H7 (cell line): Measurements from ENCODE around the gene SLC22A5. TPM values are rescaled to one million over a fixed set of nuclear protein-coding genes. Genes with fewer than 3 reads are reported as not detected.

ENCODE experiments used
- DNase-seq: peaks from one replicate; pipeline ENCODE4 v3.0.0; 2012
- H3K27me3 ChIP-seq: 2 replicates; pipeline ENCODE4 v1.6.0; 2011; ENCODE audit warnings: mild to moderate bottlenecking, low read length; ENCODE audit not compliant: control insufficient read depth, insufficient read depth
- H3K36me3 ChIP-seq: replicated peaks from 2 replicates; pipeline ENCODE4 v1.5.1; 2011; ENCODE audit warnings: low read length; ENCODE audit not compliant: control insufficient read depth, insufficient read depth
- H3K4me3 ChIP-seq: 2 replicates; pipeline ENCODE4 v1.5.1; 2011; ENCODE audit warnings: low read depth, mild to moderate bottlenecking, control low read depth, low read length, moderate library complexity; ENCODE audit not compliant: insufficient read depth
- total RNA-seq: library from RNA; depleted of rRNA; stranded (reverse); fragments of >200 nt; shearing (Covaris generic); gene quantifications from 2 replicates; pipeline ENCODE4 v1.2.3, GENCODE V29; 2014

SLC22A5 gene
- total RNA-seq, 1 experiment from 2014 or later = 0.76 TPM

- no peaks in the 10 kb centered on the region for H3K36me3 ChIP-seq
- no peaks in the 10 kb centered on the region for H3K27me3 ChIP-seq
- H3K4me3 ChIP-seq = no peak overlapping the region
- DNase-seq = no peak
Measured at GRCh38 chr5:132418881-132419280, 49.4 kb downstream of the SLC22A5 start.

GRCh38 chr5:132419502-132420468 is 50.3 kb downstream of the SLC22A5 start:
- no peaks in the 10 kb centered on the region for H3K36me3 ChIP-seq
- no peaks in the 10 kb centered on the region for H3K27me3 ChIP-seq
- peak; percentile 90 for DNase-seq
- no peak overlapping the region for H3K4me3 ChIP-seq

- DNase-seq = no peak
- H3K36me3 ChIP-seq = no peaks in the 10 kb centered on the region
- no peaks in the 10 kb centered on the region for H3K27me3 ChIP-seq
- no peak overlapping the region for H3K4me3 ChIP-seq
Measured at GRCh38 chr5:132420706-132421272, 51.3 kb downstream of the SLC22A5 start.

GRCh38 chr5:132421462-132421861 is 52.0 kb downstream of the SLC22A5 start:
- no peak overlapping the region for H3K4me3 ChIP-seq
- H3K36me3 ChIP-seq = no peaks in the 10 kb centered on the region
- H3K27me3 ChIP-seq = no peaks in the 10 kb centered on the region
- no peak for DNase-seq

- no peaks in the 10 kb centered on the region for H3K36me3 ChIP-seq
- H3K4me3 ChIP-seq = no peak overlapping the region
- DNase-seq = no peak
- H3K27me3 ChIP-seq = no peaks in the 10 kb centered on the region
Measured at GRCh38 chr5:132422720-132423437, 53.4 kb downstream of the SLC22A5 start.

- Histone ChIP-seq H3K27me3 (no peaks in the 10 kb centered on the region), H3K36me3 (no peaks in the 10 kb centered on the region)
Measured at GRCh38 chr5:132423438-132423898, 54.0 kb downstream of the SLC22A5 start.

GRCh38 chr5:132424167-132424880 is 54.8 kb downstream of the SLC22A5 start:
- Histone ChIP-seq H3K27me3 (no peaks in the 10 kb centered on the region), H3K4me3 (no peak overlapping the region), H3K36me3 (no peaks in the 10 kb centered on the region)
- DNase-seq = no peak

More at GRCh38 chr5:132423438-132423898, 54.0 kb downstream of the SLC22A5 start:
- DNase-seq = no peak
- H3K4me3 ChIP-seq = no peak overlapping the region

GRCh38 chr5:132425009-132425937 is 55.8 kb downstream of the SLC22A5 start:
- H3K36me3 ChIP-seq = no peaks in the 10 kb centered on the region
- H3K4me3 ChIP-seq = no peak overlapping the region
- DNase-seq = peak; percentile 34
- H3K27me3 ChIP-seq = no peaks in the 10 kb centered on the region; the same call in 1 of the 2 replicates

- DNase-seq = no peak
- Histone ChIP-seq H3K4me3 (no peak overlapping the region), H3K36me3 (no peaks in the 10 kb centered on the region), H3K27me3 (no peaks in the 10 kb centered on the region; the same call in 1 of the 2 replicates)
Measured at GRCh38 chr5:132425975-132426524, 56.5 kb downstream of the SLC22A5 start.

- DNase-seq = peak; percentile 85
Measured at GRCh38 chr5:132426525-132427138, 57.1 kb downstream of the SLC22A5 start.

GRCh38 chr5:132427281-132428146 is 58.0 kb downstream of the SLC22A5 start:
- peak; percentile 44 for DNase-seq
- Histone ChIP-seq H3K27me3 (no peaks in the 10 kb centered on the region; the same call in 1 of the 2 replicates), H3K36me3 (no peaks in the 10 kb centered on the region), H3K4me3 (no peak overlapping the region)

More at GRCh38 chr5:132426525-132427138, 57.1 kb downstream of the SLC22A5 start:
- Histone ChIP-seq H3K27me3 (no peaks in the 10 kb centered on the region; the same call in 1 of the 2 replicates), H3K36me3 (no peaks in the 10 kb centered on the region), H3K4me3 (no peak overlapping the region)

GRCh38 chr5:132428147-132428482 is 58.6 kb downstream of the SLC22A5 start:
- Histone ChIP-seq H3K27me3 (no peaks in the 10 kb centered on the region; the same call in 1 of the 2 replicates), H3K4me3 (no peak overlapping the region), H3K36me3 (no peaks in the 10 kb centered on the region)
- DNase-seq = no peak
